Activated T-helper 1 cell treated with Interleukin-2 at 50 U/mL for 16 hours (primary cell): ENCODE measurements around the gene BST2.
"Not testable (repeated sequence)": the region's sequence is repeated elsewhere in the genome, so short reads cannot be mapped to it uniquely, and the experiment has no call there.

Experiments
- DNase-seq: peaks from one replicate; pipeline ENCODE4 v3.0.0-alpha.2; 2020; ENCODE audit warnings: low read depth

BST2 gene

GRCh38 chr19:17389957-17390664, 15.3 kb downstream of the BST2 start:
- no peak for DNase-seq

GRCh38 chr19:17389288-17389687, 16.1 kb downstream of the BST2 start:
- DNase-seq, result no peak

GRCh38 chr19:17385878-17386611, 19.4 kb downstream of the BST2 start:
- peak; percentile 35 for DNase-seq

- no peak for DNase-seq
Observed at GRCh38 chr19:17380426-17381138, 24.8 kb downstream of the BST2 start.

GRCh38 chr19:17379221-17379631, 26.2 kb downstream of the BST2 start:
- no peak for DNase-seq

GRCh38 chr19:17378271-17378670, 27.2 kb downstream of the BST2 start:
- DNase-seq, result no peak

- no peak for DNase-seq
Observed at GRCh38 chr19:17376935-17377600, 28.4 kb downstream of the BST2 start, which contains the start of gene PLVAP. Gene PLVAP (minus strand): TSS chr19:17377342. CDS start chr19:17377288, 54 bp downstream.

- no peak for DNase-seq
Observed at GRCh38 chr19:17370026-17370587, 35.3 kb downstream of the BST2 start.

- DNase-seq, result no peak
Observed at GRCh38 chr19:17365361-17365760, 40.1 kb downstream of the BST2 start.

GRCh38 chr19:17363852-17364605, 41.4 kb downstream of the BST2 start:
- DNase-seq, result not testable (repeated sequence)

GRCh38 chr19:17359905-17360800, 45.3 kb downstream of the BST2 start:
- no peak for DNase-seq

GRCh38 chr19:17358395-17358794, 47.0 kb downstream of the BST2 start:
- DNase-seq, result no peak

- no peak for DNase-seq
Observed at GRCh38 chr19:17357724-17358123, 47.7 kb downstream of the BST2 start.

GRCh38 chr19:17357078-17357666, 48.3 kb downstream of the BST2 start:
- DNase-seq, result no peak

GRCh38 chr19:17353386-17353785, 52.0 kb downstream of the BST2 start:
- no peak for DNase-seq
